ENCODE data around the gene SYNE3. TPM values are rescaled to one million over a fixed set of nuclear protein-coding genes. Genes with fewer than 3 reads are reported as not detected.

Gene SYNE3
- total and polyA plus RNA-seq, 2 of the 8 experiments (the other 6 are each of a cell fraction or from before 2014, with no cell fraction given), result under 0.01 TPM; not detected in 1

GRCh38 chr14:95515596-95516552 lies 576 bp downstream of the SYNE3 start (continued):
- TF ChIP-seq ATF2 (IDR thresholded peaks at IDR 0.05; ENCODE audit: low read length), result no peak
- TF ChIP-seq SIX5 (IDR thresholded peaks at IDR 0.05; ENCODE audit: low read depth, low read length), result no peak
- TF ChIP-seq HDAC2 (IDR thresholded peaks at IDR 0.05; ENCODE audit: borderline replicate concordance in 1 of 2, low read depth in 2 of 2, low read length in 2 of 2), result no peak
- TF ChIP-seq CHD1 (IDR thresholded peaks at IDR 0.05; ENCODE audit: low read depth, low read length), result no peak
- TF ChIP-seq SIN3A (conservative IDR thresholded peaks at IDR 0.05 in 1 of 2, IDR thresholded peaks at IDR 0.05 in 1 of 2; ENCODE audit: low read depth in 1 of 2, low read length in 2 of 2), result peak in 1 of 2 experiments; percentile 42; a peak in 1 of 4 replicates
- no peak for TF ChIP-seq RNF2 (IDR thresholded peaks at IDR 0.05; ENCODE audit: borderline replicate concordance, low read depth, low read length, missing control alignments, poor library complexity, severe bottlenecking)
- TF ChIP-seq GTF2F1 (IDR thresholded peaks at IDR 0.05; ENCODE audit: borderline replicate concordance, low read depth, low read length), result no peak
- TF ChIP-seq RXRA (IDR thresholded peaks at IDR 0.05; ENCODE audit: insufficient read depth, low read depth, low read length), result no peak

Data from H1 (cell line).